Activated gamma-delta T cell (primary cell): ENCODE data around the gene CWC27.
A peak's percentile ranks its signal among the peaks of the same experiment; 100 is the strongest.

Source experiments
- DNase-seq: peaks from one replicate; lab custom pipeline; 2025; lab: John Stamatoyannopoulos, UW

Gene CWC27

GRCh38 chr5:65035211-65036206, 266.8 kb downstream of the CWC27 start:
- DNase-seq, result peak; percentile 81

DNA sequence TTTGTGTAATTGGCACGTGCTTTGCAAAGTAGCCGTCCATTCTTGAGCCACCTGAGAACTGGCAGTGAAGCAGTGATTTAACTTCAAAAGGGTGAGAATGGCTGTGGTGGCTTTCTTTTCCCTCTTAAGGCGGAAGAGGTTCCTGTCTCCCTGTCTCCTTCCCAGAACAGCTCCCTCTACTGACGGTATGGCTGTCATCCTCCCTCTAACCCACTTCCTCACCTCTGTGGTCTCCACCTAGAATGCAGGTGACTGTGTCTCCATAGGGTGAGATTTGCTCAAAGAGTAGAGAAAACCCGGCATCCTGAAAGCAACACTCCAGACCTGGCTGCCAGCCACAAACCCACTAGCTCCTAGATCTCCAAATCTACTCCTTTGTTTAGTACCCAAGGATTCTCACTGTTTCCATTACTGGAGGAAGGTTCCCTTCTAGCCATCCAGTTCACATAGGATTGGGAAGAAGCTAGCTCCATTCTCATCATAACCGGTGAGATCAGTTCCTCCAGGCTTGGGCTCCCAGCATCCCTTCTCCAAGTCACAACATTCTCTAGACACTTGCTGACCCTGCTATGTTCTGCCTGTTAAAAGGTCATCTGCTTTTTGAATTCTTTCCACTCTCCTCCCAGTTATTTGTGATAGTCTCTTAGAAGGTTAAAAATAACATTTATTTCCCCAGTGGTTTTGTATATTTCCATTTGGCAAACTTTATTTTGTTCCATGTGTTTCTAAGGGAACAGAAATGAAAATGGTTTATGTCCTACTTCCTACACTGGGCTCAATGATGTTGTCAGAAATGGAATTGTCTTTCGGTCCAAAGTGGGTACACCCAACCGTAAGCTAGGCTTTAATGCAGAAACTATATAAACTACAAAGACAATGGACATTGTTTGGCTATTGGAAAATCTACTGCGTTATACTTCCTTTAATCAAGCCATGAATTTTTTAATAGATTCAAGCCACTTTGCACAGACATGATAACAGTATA, 269.4 kb downstream of the CWC27 start:
- DNase-seq, result no peak

- DNase-seq, result no peak
These were observed 272.8 kb downstream of the CWC27 start for GRCh38 chr5:65041296-65042158.

- DNase-seq, result no peak
These were observed 275.2 kb downstream of the CWC27 start for GRCh38 chr5:65043843-65044359.

GRCh38 chr5:65047225-65047624, 278.5 kb downstream of the CWC27 start:
- no peak for DNase-seq

- DNase-seq, result no peak
These were observed 279.4 kb downstream of the CWC27 start for GRCh38 chr5:65047948-65048690.

- DNase-seq, result no peak
These were observed 281.4 kb downstream of the CWC27 start for GRCh38 chr5:65050140-65050539.

GRCh38 chr5:65050826-65051498, 282.2 kb downstream of the CWC27 start:
- no peak for DNase-seq

DNA sequence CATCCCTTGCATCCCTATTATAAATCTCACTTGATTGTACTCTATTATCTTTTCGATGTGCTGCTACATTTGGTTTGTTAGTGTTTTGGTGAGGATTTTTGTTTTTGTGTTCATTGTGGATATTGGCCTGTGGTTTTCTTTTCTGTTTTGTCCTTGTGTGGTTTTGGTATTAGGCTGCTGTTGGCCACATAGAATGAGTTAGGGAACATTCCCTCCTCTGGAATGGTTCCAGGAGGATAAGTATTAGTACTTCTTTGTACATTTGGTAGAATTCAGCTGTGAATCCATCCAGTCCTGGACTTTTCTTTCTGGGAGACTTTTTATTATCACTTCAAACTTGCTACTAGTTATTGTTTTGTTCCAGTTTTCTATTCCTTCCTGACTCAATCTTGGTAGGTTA, 287.2 kb downstream of the CWC27 start:
- no peak for DNase-seq

DNA sequence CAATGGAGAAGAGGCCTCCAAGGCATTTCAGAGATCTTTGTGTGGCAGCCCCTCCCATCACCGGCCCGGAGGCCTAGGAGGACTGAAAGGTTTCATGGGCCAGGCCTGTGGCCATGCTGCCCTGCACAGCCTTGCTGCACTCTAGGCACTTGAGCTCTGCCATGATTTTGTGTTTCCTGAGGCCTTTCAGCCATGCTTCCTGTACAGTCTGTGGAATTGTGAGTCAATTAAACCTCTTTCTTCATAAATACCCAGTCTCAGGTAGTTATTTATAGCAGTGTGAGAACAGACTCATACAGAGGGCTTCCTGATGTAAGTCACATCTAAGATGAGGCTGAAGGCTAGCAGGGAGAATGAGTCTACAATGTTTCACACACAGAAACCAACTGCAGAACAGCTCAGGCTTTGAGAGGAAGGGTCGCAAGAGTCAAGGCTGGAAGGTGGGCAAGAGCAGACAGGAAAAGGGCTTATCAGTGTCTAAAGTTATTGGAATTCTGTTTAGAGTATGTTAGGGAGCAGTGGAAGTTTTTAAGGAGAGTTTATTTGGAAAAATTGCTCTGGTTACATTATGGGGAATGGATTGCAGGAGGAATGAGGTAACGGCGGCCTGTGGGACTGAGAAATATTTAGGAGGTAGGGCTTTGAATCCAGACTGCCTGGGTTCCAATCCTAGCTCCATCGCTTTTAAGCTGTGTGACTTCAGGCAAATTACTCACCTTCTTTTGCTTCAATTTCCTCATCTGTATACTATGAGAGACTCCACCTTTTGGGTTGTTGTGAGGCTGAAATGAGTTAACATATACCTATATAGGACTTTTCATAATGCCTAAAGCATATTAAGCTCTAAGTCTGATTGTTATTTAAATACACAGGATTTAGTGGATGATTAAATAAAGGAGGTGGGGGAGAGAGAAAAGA, 291.2 kb downstream of the CWC27 start:
- no peak for DNase-seq

DNA sequence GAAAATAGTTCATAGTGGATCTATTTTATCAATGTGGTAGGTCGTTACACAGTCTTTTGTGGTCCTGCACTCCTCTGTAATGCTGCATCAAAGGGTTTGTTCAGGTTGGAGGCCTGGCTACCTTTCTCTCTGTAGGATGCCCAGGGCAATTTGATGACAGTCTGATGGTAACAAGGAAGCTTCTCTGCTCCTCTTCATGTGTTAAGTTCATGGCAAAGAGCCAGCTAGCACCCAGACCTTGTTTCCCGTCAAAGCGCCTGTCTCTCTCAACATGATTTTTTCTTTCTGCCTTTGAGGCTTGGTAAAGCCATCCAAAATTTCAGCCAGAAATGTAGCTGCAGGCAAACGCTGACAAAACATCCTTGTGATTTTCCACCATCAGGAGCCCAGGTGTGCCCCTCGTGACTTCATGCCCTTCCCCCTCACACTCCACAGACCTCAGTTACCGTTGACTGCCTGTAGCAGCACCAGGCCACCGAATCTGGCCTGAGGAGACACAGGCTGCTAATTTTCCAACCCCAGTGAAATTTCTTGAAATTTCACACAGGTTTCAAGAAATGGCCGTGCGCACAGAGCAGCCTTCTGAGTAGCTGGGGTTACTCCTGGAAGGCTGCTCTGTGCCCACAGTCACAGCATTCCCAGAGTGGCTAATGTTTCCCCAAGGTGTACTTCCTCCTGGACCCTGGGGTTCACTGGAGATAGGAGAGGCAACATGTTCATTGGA, 292.7 kb downstream of the CWC27 start:
- no peak for DNase-seq

DNA sequence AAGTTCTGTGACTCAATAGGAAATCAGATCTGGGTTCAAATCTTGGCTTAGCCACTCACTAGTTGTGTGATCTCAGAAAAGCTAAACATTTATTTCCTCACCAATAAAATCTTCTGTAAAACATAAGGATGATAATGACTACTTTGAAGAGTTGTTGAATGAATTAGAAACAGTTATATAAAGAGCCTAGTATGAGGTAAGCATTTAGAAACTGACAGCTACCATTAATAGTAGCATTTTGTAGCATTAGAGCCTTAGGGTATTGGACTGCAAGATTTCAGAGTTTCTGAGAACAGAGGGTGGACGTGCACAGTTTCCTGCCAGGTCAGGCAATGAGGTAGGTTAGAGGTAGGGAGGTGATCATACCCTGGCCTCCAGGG, 293.2 kb downstream of the CWC27 start:
- no peak for DNase-seq

DNA sequence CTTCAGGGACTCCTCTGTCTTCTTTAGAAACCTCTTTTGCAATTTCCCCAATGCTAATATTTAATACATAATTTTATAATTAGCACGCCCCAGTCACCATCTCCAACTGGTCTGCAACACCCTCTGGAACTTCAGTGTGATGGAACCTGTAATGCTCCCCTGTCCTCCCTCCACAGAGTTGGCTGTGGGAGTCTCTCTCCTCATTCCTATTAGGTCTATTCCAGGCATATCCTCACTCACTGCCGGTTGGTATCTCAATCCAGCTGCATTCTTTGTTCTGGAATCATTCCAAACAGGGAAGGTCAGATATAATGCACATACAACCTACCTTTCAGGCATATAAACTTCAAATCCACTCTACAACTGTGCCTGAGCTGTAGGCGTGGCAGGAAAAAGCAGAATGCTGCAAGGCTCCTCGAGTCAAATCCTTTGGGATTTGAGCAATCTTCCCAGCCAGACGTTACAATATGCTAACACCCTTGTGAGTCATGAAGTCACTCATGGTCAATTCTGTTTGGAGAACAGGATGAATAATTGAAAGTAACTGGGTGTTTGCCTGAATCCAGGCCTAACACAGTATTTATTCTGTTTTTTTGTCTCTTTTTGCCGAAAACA, 293.8 kb downstream of the CWC27 start:
- no peak for DNase-seq

- DNase-seq, result no peak
These were observed 296.3 kb downstream of the CWC27 start for GRCh38 chr5:65065001-65065511.

DNA sequence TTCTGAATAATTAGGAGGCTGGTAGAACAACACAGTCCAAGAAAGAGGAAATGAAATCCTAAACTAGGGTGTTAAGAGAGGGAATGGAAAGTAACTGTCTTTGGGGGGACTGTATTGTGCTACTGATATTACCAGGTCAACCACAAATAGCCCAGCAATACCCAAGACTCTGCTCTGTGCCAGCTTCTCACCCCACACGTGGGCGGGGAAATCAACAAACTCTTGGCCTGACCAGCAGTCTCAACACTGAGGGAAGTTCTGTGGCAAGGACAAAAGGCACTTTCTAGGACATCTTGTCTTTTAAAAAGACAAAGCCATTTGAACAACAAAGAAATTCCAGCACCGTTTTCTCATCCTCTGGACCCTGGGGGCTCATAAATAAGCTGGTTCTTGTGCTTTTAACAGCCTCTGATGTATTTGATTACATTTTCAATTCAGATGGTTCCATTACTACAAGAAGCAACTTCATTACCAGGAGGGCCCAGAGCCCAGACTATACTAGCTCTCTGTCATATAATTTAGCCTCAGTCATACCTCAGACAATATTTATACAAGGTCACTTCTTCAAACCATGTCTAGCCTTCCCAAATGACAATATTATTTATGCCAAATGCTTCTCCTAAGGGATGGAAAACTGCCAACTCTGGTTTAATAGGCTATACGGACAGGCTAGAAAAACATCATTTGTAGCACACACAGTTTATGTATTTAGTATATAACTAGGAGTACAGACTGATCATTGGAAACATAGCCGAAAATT, 297.8 kb downstream of the CWC27 start:
- no peak for DNase-seq

- no peak for DNase-seq
These were observed 298.4 kb downstream of the CWC27 start for GRCh38 chr5:65067147-65067506.
